HEK293T (cell line): ENCODE measurements around the gene FERMT1.

Source experiments
- CTCF ChIA-PET: fragments of 350-600 bp; formaldehyde crosslinking; extraction: SDS; loops from one replicate; lab custom pipeline; 2021; ENCODE audit warnings: antibody characterized with exemption, inconsistent platforms; lab: Yijun Ruan, JAX
- POLR2A ChIA-PET: fragments of 350-600 bp; formaldehyde crosslinking; extraction: SDS; loops from one replicate; lab custom pipeline; 2020; ENCODE audit warnings: antibody characterized with exemption, inconsistent platforms; lab: Yijun Ruan, JAX
- DNase-seq: peaks from one replicate; pipeline ENCODE4 v3.0.0; 2012; ENCODE audit warnings: mixed read lengths; ENCODE audit errors: extremely low spot score
- ARNT ChIP-seq: fragments of 450-650 bp; IDR thresholded peaks from 2 replicates; pipeline ENCODE4 v1.6.1; 2017; ENCODE audit warnings: mild to moderate bottlenecking
- BHLHE40 ChIP-seq: fragments of 450-650 bp; IDR thresholded peaks from 2 replicates; pipeline ENCODE4 v1.6.1; 2016; ENCODE audit warnings: mild to moderate bottlenecking, moderate library complexity, borderline replicate concordance
- CTBP1 ChIP-seq: fragments of 450-650 bp; IDR thresholded peaks from 2 replicates; pipeline ENCODE4 v1.6.1; 2016; ENCODE audit warnings: borderline replicate concordance
- ELF4 ChIP-seq: fragments of 450-650 bp; IDR thresholded peaks from 2 replicates; pipeline ENCODE4 v1.6.1; 2017; ENCODE audit warnings: antibody characterized with exemption
- FOXA1 ChIP-seq: fragments of 450-650 bp; IDR thresholded peaks from 2 replicates; pipeline ENCODE4 v1.6.1; 2016; ENCODE audit warnings: mild to moderate bottlenecking
- FOXK2 ChIP-seq: fragments of 450-650 bp; IDR thresholded peaks from 2 replicates; pipeline ENCODE4 v1.6.1; 2016; ENCODE audit warnings: mild to moderate bottlenecking
- FOXM1 ChIP-seq: fragments of 450-650 bp; IDR thresholded peaks from 2 replicates; pipeline ENCODE4 v1.6.1; 2017; ENCODE audit warnings: mild to moderate bottlenecking, borderline replicate concordance
- HDGF ChIP-seq: fragments of 450-650 bp; IDR thresholded peaks from 2 replicates; pipeline ENCODE4 v1.6.1; 2017; ENCODE audit warnings: antibody characterized with exemption, borderline replicate concordance
- L3MBTL2 ChIP-seq: fragments of 450-650 bp; conservative IDR thresholded peaks from 2 replicates; pipeline ENCODE4 v1.6.1; 2016; ENCODE audit warnings: mild to moderate bottlenecking
- LEF1 ChIP-seq: fragments of 450-650 bp; IDR thresholded peaks from 2 replicates; pipeline ENCODE4 v1.6.1; 2017; ENCODE audit warnings: mild to moderate bottlenecking, borderline replicate concordance
- NFRKB ChIP-seq: fragments of 450-650 bp; IDR thresholded peaks from 2 replicates; pipeline ENCODE4 v1.6.1; 2016; ENCODE audit warnings: mild to moderate bottlenecking, moderate library complexity
- PKNOX1 ChIP-seq: fragments of 450-650 bp; IDR thresholded peaks from 2 replicates; pipeline ENCODE4 v1.6.1; 2016
- SP1 ChIP-seq: fragments of 450-650 bp; IDR thresholded peaks from 2 replicates; pipeline ENCODE4 v1.6.1; 2017
- SUZ12 ChIP-seq: fragments of 450-650 bp; IDR thresholded peaks from 2 replicates; pipeline ENCODE4 v1.6.1; 2016; ENCODE audit warnings: mild to moderate bottlenecking
- TARDBP ChIP-seq: fragments of 450-650 bp; IDR thresholded peaks from 2 replicates; pipeline ENCODE4 v1.6.1; 2016
- ZNF384 ChIP-seq: fragments of 450-650 bp; IDR thresholded peaks from 2 replicates; pipeline ENCODE4 v1.6.1; 2016

Gene FERMT1

GRCh38 chr20:6074784-6075183 is 48.0 kb downstream of the FERMT1 start:
- no peak for DNase-seq
- no peak for TF ChIP-seq ARNT
- TF ChIP-seq ELF4, result no peak
- TF ChIP-seq TARDBP, result no peak
- TF ChIP-seq L3MBTL2, result no peak
- TF ChIP-seq HDGF, result no peak
- no peak for TF ChIP-seq SUZ12
- POLR2A ChIA-PET, result interaction anchor here (0.7 kb wide), 1 partner anchor 21 kb away, joined by 3 read pairs; the partner anchor contains the start of gene LRRN4
- CTCF ChIA-PET, result interaction anchor here (0.7 to 1.5 kb wide), 2 partner anchors 287 to 525 kb away, joined by 3 to 4 read pairs; no protein-coding TSS in a partner anchor

- DNase-seq, result peak; percentile 49
- ChIA-PET POLR2A (interaction anchor here (0.7 kb wide), 1 partner anchor 20 kb away, joined by 3 read pairs; the partner anchor contains the start of gene LRRN4), CTCF (interaction anchor here (0.6 to 1.5 kb wide), 4 partner anchors 10 to 524 kb away, joined by 3 to 4 read pairs (median 4); no protein-coding TSS in a partner anchor)
- no peak for TF ChIP-seq CTBP1
- no peak for TF ChIP-seq NFRKB
- no peak for TF ChIP-seq FOXM1
- TF ChIP-seq BHLHE40, result no peak
- no peak for TF ChIP-seq ELF4
- TF ChIP-seq L3MBTL2, result no peak
- TF ChIP-seq ARNT, result no peak
Measured at GRCh38 chr20:6074145-6074561, 48.7 kb downstream of the FERMT1 start.

- POLR2A ChIA-PET, result no interaction called here
- CTCF ChIA-PET, result no interaction called here
- DNase-seq, result no peak
- TF ChIP-seq FOXA1 (no peak), SP1 (no peak), L3MBTL2 (no peak), BHLHE40 (no peak), TARDBP (no peak), SUZ12 (no peak), ZNF384 (no peak), LEF1 (no peak), FOXM1 (no peak), PKNOX1 (no peak), HDGF (no peak), ELF4 (no peak), CTBP1 (no peak), NFRKB (no peak), FOXK2 (no peak), ARNT (no peak)
Measured at GRCh38 chr20:6070829-6071695, 51.8 kb downstream of the FERMT1 start.

- CTCF ChIA-PET, result no interaction called here
- DNase-seq, result no peak
- POLR2A ChIA-PET, result no interaction called here
- TF ChIP-seq PKNOX1 (no peak), L3MBTL2 (no peak), FOXM1 (no peak), SUZ12 (no peak), BHLHE40 (no peak)
Measured at GRCh38 chr20:6069669-6070068, 53.2 kb downstream of the FERMT1 start.

- CTCF ChIA-PET, result no interaction called here
Measured at GRCh38 chr20:6067763-6068318, 55.0 kb downstream of the FERMT1 start.

More at GRCh38 chr20:6067763-6068318, 55.0 kb downstream of the FERMT1 start:
- DNase-seq, result no peak
- TF ChIP-seq TARDBP, result no peak
- TF ChIP-seq FOXA1, result no peak
- TF ChIP-seq PKNOX1, result no peak
- no peak for TF ChIP-seq NFRKB
- no peak for TF ChIP-seq L3MBTL2
- TF ChIP-seq LEF1, result no peak
- no peak for TF ChIP-seq BHLHE40
- TF ChIP-seq ARNT, result no peak
- TF ChIP-seq HDGF, result no peak
- no peak for TF ChIP-seq FOXK2
- TF ChIP-seq SUZ12, result no peak
- TF ChIP-seq ZNF384, result no peak
- TF ChIP-seq CTBP1, result no peak
- TF ChIP-seq ELF4, result no peak
- TF ChIP-seq SP1, result no peak
- TF ChIP-seq FOXM1, result no peak
- POLR2A ChIA-PET, result no interaction called here
